HG03025 (cell line): ENCODE results near the gene ADPRHL1.
"Not testable (repeated sequence)": the region's sequence is repeated elsewhere in the genome, so short reads cannot be mapped to it uniquely, and the experiment has no call there.

Experiments
- ATAC-seq: cut with Tn5 transposase; IDR thresholded peaks from one replicate; pipeline ENCODE4 v1.9.1; 2021; ENCODE audit warnings: mild to moderate bottlenecking, moderate library complexity; ENCODE audit not compliant: unreplicated experiment, low FRiP score

Gene ADPRHL1

GRCh38 chr13:113405481-113406300, 47.6 kb downstream of the ADPRHL1 start:
- no peak for ATAC-seq

- ATAC-seq = no peak
Measured at GRCh38 chr13:113404723-113405471, 48.4 kb downstream of the ADPRHL1 start.

- no peak for ATAC-seq
Measured at GRCh38 chr13:113404366-113404722, 48.9 kb downstream of the ADPRHL1 start.

GRCh38 chr13:113403255-113404104, 49.8 kb downstream of the ADPRHL1 start:
- no peak for ATAC-seq

- no peak for ATAC-seq
Measured at GRCh38 chr13:113402471-113403254, 50.6 kb downstream of the ADPRHL1 start.

- no peak for ATAC-seq
Measured at GRCh38 chr13:113401452-113402415, 51.6 kb downstream of the ADPRHL1 start.

GRCh38 chr13:113400621-113401451, 52.5 kb downstream of the ADPRHL1 start:
- no peak for ATAC-seq

GRCh38 chr13:113399755-113400149, 53.5 kb downstream of the ADPRHL1 start:
- ATAC-seq = no peak

GRCh38 chr13:113398963-113399754, 54.1 kb downstream of the ADPRHL1 start:
- no peak for ATAC-seq

- no peak for ATAC-seq
Measured at GRCh38 chr13:113397608-113398425, 55.5 kb downstream of the ADPRHL1 start.

GRCh38 chr13:113394339-113394640, 59.0 kb downstream of the ADPRHL1 start:
- ATAC-seq = peak; percentile 24

GRCh38 chr13:113393563-113394338, 59.5 kb downstream of the ADPRHL1 start:
- peak; percentile 93 for ATAC-seq

GRCh38 chr13:113393226-113393562, 60.1 kb downstream of the ADPRHL1 start:
- no peak for ATAC-seq

- no peak for ATAC-seq
Measured at GRCh38 chr13:113390874-113391497, 62.3 kb downstream of the ADPRHL1 start.

- not testable (repeated sequence) for ATAC-seq
Measured at GRCh38 chr13:113389586-113389985, 63.7 kb downstream of the ADPRHL1 start.

GRCh38 chr13:113387396-113387795, 65.9 kb downstream of the ADPRHL1 start:
- no peak for ATAC-seq
